A549 (cell line): ENCODE data around the gene TRIOBP.

Source experiments
- PBX3 ChIP-seq: IDR thresholded peaks from 2 replicates; pipeline ENCODE4 v1.6.1; 2012
- RNF2 ChIP-seq: fragments of 200-600 bp; sonication (generic); IDR thresholded peaks from 2 replicates; pipeline ENCODE4 v1.6.1; 2016; ENCODE audit warnings: low read depth, mild to moderate bottlenecking, antibody characterized with exemption, moderate library complexity, borderline replicate concordance
- TF ChIP-seq, protein P1 (sequence below): fragments of >200 bp; sonication (Bioruptor Twin); formaldehyde crosslinking; IDR thresholded peaks from 3 replicates; pipeline ENCODE4 v1.5.1; 2016
- TF ChIP-seq, protein P2 (sequence below): fragments of 150-350 bp; IDR thresholded peaks from 2 replicates; pipeline ENCODE4 v1.6.1; 2014; ENCODE audit warnings: low read depth, mild to moderate bottlenecking, low read length

DNA sequence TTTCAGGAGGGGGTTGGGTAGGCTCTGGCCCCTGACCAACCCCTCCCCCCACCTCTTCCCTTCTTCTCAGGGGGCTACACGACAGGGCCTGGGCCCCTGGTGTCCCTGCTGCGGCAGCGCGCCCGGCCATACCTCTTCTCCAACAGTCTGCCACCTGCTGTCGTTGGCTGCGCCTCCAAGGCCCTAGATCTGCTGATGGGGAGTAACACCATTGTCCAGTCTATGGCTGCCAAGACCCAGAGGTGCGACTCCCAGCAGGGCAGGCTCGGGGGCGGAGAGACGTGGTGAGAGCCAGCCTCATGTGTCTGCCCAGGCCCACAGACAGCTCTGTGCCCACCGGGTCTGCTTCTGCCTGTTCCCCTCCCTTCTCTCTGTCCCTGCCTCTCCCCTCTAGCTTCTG, 118.7 kb downstream of the TRIOBP start:
- TF ChIP-seq, protein P1, sequence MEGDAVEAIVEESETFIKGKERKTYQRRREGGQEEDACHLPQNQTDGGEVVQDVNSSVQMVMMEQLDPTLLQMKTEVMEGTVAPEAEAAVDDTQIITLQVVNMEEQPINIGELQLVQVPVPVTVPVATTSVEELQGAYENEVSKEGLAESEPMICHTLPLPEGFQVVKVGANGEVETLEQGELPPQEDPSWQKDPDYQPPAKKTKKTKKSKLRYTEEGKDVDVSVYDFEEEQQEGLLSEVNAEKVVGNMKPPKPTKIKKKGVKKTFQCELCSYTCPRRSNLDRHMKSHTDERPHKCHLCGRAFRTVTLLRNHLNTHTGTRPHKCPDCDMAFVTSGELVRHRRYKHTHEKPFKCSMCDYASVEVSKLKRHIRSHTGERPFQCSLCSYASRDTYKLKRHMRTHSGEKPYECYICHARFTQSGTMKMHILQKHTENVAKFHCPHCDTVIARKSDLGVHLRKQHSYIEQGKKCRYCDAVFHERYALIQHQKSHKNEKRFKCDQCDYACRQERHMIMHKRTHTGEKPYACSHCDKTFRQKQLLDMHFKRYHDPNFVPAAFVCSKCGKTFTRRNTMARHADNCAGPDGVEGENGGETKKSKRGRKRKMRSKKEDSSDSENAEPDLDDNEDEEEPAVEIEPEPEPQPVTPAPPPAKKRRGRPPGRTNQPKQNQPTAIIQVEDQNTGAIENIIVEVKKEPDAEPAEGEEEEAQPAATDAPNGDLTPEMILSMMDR, result no peak
- TF ChIP-seq RNF2 (no peak), PBX3 (no peak)
- TF ChIP-seq, protein P2, sequence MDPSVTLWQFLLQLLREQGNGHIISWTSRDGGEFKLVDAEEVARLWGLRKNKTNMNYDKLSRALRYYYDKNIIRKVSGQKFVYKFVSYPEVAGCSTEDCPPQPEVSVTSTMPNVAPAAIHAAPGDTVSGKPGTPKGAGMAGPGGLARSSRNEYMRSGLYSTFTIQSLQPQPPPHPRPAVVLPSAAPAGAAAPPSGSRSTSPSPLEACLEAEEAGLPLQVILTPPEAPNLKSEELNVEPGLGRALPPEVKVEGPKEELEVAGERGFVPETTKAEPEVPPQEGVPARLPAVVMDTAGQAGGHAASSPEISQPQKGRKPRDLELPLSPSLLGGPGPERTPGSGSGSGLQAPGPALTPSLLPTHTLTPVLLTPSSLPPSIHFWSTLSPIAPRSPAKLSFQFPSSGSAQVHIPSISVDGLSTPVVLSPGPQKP, result no peak
